K562 treated with DMSO at 1 percent for 4 hours (cell line): Measurements from ENCODE around the gene MRPS12. TPM values are rescaled to one million over a fixed set of nuclear protein-coding genes. Genes with fewer than 3 reads are reported as not detected.

Source experiments
- total RNA-seq: library from RNA; unstranded; fragments of 300-600 nt; gene quantifications from 2 replicates; pipeline ENCODE4 v1.2.3, GENCODE V29; 2022; ENCODE audit not compliant: insufficient read depth

MRPS12 gene
- total RNA-seq = 78.2 and 84.1 TPM in 2 replicates

DNA sequence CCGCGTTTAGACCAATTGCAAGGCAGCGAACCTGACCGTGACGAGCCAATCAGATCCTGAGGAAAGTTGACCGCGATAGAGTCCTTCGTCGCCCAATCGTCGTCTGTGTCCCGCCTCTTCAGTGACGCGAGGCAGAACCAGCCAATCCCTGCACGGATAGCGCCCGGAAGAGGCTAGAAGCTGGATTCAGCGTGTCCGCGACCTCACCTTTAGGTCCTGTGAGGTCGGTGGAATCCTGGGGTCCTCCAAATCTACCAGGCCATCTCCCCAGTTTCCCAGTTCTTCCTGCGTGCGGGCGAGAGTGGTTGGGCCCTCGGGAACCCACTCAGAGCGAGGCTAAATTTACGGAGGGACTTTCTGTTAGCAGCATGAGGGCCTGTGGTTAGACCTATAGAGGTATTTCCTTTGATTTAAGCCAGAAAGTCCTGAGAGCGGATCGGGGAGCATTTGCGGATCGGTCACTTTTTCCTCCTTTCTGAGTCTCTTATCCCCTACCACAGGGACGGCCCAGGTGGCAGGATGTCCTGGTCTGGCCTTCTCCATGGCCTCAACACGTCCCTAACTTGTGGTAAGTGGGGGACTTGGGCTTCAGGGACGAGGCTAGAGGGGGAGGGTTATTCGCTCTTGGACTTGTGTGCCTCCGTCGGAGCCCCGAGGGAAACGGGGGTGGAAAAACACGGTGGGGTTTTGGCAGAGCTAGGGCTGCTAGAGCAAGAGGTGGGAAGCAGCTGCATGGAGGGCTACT is at the start of gene MRPS12:
MRPS12 (plus strand) TSS at position 169 of the 745 bp plus-strand sequence; CDS start at position 520, 351 bp downstream.

DNA sequence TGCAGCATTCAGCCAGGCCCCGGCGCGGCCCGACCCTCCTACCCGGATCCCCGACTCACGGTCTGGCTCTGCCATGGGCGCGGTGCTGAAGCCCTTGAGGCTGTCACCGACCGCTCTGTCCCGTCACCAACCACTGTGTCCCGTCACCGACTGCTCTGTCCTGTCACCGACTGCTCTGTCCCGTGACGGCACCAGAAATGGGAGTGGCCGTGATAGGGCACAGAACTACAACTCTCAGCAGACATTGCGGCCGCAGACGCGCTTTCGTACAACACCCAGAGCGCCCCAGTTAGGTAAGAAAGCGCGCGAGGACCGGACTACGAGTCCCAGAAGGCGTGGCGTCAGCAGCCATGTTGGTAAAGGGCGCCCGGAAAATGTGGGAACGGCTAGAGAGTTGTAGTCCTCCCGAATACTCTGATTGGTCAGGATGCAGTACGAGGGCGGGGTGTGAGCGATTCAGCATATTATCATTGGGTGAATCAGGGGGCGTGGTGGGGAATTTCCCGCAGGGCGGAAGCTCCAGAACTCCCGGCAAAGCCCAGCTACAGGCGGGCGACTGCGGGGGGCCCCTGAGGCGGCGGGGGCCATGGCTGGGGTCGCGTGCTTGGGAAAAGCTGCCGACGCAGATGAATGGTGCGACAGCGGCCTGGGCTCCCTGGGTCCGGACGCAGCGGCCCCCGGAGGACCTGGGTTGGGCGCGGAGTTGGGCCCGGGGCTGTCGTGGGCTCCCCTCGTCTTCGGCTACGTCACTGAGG is 31.1 kb upstream of the MRPS12 start, which contains the start of the genes NFKBIB and SIRT2:
NFKBIB (plus strand) TSS at position 523 of the 755 bp plus-strand sequence; CDS start at position 587, 64 bp downstream.
SIRT2 (minus strand) TSS at position 172 of the 755 bp plus-strand sequence; CDS start at position 75, 97 bp downstream.

DNA sequence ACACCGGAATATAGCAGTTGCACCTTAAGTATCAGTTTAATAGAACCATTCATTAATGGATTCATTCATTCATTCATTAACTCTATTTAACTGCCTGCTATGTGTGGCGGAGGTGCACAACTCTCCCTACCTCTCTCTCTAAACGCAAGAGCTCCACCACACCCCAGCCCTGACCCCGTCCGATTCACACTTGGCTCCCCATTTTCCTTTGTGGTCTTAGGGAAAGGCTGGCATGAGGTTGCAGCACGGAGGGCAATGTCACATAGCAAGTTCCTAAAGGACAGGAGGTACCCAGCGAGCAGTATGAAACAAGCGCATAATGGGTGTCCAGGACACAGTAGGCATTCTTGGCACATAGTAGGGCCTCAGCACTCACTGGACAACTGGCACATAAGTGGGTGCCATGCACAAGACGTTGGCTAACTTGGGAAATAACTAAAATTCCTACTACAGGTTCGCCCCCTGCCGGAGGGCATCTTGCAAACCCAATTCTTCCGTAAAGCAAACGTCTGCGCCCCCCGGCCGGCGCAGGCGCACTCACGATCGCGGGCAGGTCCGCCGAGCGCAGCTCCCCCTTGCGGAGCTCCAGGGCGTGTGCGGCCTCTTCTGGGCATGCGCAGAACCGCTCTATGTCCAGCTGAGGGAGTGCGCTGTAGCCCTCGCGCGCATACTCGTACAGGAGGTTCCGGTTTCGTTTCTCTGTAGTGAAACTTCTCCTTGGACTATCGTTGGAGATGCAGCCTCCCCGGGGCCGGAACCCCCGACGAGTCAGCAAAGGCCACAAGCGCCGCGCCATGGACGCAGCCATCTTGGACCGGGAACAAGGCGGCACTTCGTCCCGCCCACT is 592 bp upstream of the MRPS12 start, which contains the start of gene SARS2:
SARS2 (minus strand) TSS at position 835 of the 847 bp plus-strand sequence; CDS start at position 808, 27 bp downstream.

DNA sequence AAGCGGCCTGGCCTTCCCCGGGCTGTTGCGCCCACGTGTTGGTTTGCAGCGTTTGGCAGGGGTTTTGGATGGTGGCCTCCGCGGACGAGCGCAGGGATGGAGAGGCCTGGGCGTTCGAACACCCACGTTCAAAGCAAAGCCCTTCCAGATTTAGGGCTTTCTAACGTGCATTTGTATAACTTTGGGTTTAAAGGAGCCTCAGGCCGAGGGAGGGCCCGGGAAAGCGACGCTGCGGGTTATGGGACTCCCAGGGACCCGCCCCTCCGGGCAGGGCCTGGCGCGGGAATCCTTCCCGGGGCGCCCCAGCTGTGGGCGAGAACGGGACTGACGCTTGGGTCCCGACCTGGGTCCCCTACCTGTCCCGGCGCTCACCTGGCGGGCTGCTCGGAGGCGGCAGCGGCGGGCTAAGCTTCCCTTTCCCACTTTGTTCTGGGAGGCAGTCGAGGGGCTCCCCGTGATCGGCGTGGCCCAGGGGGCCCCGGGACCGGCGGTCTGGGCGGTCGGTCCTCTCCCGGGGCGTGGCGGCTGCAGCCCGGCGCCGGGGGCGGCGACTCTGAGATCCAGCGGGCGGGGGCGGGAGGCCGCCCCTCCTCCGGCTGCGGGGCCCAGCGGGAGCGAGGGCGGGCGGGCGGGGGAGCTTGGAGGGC is 44.6 kb downstream of the MRPS12 start, which contains the start of gene FBXO17:
FBXO17 (minus strand) TSS at position 529 of the 647 bp plus-strand sequence. CDS start 25,423 bp downstream, outside the sequence.

Other genes starting within 250 kb of the MRPS12 start
- 1.3 TPM in 1 of 2 replicates, not detected in the other for gene CAPN12, start 186.5 kb upstream of the MRPS12 start, total RNA-seq
- not detected in 2 replicates for gene LGALS7, start 157.4 kb upstream of the MRPS12 start, total RNA-seq
- not detected in 2 replicates for gene LGALS7B, start 141.7 kb upstream of the MRPS12 start, total RNA-seq
- gene LGALS4, start 118.0 kb upstream of the MRPS12 start, total RNA-seq = 1.7 and 3.3 TPM in 2 replicates
- 280 and 332 TPM in 2 replicates for gene ECH1, start 99.2 kb upstream of the MRPS12 start, total RNA-seq
- 303 and 331 TPM in 2 replicates for gene HNRNPL, start 81.0 kb upstream of the MRPS12 start, total RNA-seq
- 5.3 and 9.5 TPM in 2 replicates for gene RINL, start 52.7 kb upstream of the MRPS12 start, total RNA-seq
- gene SIRT2, start 31.3 kb upstream of the MRPS12 start, total RNA-seq = 58.7 and 68.7 TPM in 2 replicates
- gene NFKBIB, start 31.0 kb upstream of the MRPS12 start, total RNA-seq = 29.9 and 42.7 TPM in 2 replicates
- gene CCER2, start 18.8 kb upstream of the MRPS12 start, total RNA-seq = not detected in 2 replicates
- 27.9 and 33.7 TPM in 2 replicates for gene SARS2, start 181 bp upstream of the MRPS12 start, total RNA-seq
- 28.7 and 37.3 TPM in 2 replicates for gene FBXO17, start 44.8 kb downstream of the MRPS12 start, total RNA-seq
- gene FBXO27, start 101.6 kb downstream of the MRPS12 start, total RNA-seq = 5.7 and 13.3 TPM in 2 replicates
- gene ACP7, start 153.4 kb downstream of the MRPS12 start, total RNA-seq = not detected in 2 replicates
- gene PAK4, start 194.8 kb downstream of the MRPS12 start, total RNA-seq = 27.5 and 36.4 TPM in 2 replicates